HuH-7.5 (cell line): ENCODE data around the gene BAG5.
A peak's percentile ranks its signal among the peaks of the same experiment; 100 is the strongest.
"Not testable (repeated sequence)": the region's sequence is repeated elsewhere in the genome, so short reads cannot be mapped to it uniquely, and the experiment has no call there.

ENCODE experiments used
- DNase-seq: peaks from one replicate; pipeline ENCODE4 v3.0.0; 2011; ENCODE audit warnings: low spot score

BAG5 gene

DNA sequence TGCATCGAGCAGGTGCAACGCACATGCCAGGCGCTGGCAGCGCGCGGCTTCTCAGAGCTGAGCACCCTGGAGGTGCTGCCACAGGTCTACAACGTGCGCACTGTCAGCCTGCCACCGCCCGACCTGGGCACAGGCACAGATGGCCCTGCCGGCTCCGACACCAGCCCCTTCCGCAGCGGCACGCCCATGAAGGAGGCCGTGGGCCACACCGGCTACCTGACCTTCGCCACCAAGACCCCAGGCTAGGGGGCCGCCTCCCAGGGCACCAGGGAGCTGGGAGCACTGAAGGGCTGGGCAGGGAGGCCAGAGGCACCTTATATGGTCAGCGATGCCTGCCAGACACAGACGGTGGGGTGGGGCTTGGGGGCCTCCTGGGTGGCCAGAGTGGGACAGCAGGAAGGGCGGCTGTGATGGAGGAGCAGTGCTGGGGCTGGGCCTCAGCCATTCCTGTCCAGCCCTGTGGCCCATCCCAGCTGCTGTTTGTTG lies 27.8 kb downstream of the BAG5 start:
- DNase-seq: no peak

DNA sequence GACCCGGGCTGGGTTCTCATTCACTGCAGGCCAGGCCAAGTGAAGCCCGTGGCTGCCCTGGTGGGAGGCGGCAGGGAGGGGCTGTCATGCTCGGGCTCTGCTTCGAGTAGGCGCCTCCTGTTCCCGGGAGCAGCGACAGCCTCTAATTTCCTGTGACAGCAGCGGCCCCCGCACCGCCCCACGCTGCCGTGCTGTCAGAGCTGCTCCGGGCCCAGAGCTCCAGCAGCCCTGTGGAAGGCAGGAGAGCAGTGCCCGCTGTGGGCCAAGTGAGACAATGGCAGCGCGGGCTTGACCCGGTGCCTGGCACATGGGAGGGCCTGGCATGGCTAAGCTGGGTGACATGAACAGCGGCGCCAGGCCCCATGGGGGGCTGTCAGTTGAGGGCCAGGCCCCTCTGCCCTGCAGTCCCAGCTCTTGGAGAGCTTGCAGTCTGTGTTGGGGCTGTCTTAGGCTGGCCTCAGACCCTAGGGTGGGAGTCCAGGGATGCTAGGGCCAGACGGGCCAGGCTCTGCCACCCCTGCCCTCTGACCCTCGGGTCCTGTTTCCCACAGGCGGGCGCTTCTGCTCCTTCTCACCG lies 28.4 kb downstream of the BAG5 start:
- no peak for DNase-seq

DNA sequence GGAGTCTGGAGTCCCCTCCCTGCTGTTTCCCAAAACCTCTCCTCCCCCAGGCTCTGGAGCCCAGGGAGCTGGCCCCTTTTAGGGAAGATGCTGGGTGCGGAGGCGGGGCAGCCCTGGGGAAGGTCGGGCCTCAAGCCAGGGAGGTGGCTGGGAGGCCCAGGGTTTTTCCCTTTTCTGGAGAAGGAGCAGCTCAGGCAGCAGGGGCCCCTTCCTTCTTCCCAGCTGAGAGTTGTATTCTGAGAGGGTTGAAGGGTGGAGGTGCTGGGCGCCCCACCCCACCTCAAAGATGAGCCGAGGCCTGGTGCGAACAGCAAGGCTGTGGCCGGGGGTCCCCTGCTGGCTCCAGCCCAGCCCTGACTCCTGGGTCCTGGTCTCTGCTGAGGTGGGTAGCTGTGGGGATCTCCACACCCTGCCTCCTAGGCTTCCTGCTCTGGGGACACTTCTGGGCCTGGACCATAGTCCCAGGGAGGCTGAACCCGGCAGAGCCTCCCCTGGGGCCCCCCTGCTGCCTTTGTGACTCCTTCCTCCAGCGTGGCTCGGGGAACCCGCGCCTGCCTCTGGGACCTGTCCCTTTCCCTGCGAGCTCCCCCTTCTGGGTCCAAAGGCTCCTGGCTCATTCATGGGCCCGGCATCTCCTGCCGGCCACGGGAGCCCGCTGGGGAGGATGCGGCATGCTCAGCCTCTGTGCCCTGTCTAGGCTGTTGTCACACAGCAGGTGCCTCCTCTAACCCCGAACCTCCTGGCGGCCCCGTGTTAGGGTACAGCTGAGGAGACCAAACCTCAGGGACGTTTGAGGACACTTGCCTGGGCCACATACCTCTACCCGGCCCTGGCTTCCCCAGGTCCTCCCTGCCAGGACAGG lies 29.1 kb downstream of the BAG5 start:
- DNase-seq: no peak

DNA sequence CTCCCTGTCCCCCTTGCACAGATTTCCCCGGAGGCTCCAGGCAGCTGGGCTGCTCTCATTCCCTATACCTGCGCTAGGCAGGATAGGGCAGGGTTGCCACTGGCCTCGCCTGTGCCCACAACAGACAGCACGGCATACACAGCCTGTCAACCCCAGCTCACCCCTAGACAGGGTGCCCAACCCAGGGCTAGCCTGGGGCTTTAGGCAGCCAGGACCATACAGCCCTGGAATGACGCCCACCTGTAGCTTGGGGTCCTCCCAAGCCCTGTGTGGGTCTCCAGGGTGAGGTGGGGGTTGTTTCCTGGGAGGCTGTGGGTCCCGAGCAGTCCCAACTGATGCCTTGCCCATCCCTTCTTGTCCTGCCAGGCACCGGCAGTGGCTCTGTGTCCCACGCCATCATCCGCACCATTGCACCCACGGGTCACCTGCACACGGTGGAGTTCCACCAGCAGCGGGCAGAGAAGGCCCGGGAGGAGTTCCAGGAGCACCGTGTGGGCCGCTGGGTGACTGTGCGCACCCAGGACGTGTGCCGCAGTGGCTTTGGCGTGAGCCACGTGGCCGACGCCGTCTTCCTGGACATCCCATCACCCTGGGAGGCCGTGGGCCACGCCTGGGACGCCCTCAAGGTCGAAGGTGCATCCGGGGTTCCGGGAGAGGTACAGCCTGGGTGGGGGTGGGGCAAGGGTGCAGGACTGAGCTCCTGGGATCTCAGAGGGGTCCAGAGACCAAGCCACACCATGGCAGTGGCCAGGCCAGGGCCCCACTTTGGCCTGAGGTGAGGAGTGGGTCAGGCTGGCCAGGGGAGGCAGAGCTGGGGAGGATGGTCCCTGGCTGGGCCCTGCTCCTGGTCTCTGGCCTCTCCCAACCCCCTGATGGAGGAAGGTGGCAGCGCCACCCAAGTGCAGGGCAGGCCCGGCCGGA lies 30.0 kb downstream of the BAG5 start:
- DNase-seq: no peak

DNA sequence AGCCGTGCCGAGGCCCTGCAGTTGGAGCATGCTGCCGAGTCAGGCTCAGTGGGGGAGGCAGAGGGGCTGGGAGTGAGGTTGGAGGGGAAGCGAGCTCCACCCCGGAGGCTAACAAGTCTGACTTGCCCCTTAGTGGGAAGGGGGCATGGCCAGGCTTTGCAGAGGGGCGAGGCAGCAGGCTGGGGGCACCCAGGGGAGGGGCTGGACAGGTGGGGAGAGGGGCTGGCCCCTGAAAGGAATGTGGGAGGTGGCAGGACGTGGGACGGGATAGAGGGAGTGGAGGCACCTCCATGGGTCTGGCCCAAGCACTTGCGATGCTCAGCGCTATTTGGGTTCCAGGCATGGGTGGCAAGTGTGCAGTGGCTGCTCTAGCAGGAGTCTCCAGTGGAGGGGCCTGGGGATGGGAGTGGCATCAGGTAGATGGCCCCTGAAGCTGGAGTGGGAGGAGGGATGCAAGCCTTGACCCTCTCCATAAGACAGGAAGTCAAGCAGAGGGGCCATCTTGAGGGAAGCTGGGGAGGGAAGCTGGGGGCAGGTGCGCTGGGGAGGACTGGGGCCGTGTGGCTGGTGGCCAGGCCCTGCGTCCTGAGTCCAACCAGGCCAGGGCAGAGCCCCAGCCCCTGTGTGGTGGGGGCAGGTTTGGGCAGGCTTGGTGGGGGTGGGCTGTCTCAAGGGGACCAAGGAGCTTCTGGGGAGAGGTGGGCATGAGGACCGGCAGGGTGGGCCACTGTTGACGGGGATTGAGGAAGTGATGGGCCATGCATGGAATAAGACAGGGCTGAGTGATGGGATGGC lies 30.8 kb downstream of the BAG5 start:
- no peak for DNase-seq

DNA sequence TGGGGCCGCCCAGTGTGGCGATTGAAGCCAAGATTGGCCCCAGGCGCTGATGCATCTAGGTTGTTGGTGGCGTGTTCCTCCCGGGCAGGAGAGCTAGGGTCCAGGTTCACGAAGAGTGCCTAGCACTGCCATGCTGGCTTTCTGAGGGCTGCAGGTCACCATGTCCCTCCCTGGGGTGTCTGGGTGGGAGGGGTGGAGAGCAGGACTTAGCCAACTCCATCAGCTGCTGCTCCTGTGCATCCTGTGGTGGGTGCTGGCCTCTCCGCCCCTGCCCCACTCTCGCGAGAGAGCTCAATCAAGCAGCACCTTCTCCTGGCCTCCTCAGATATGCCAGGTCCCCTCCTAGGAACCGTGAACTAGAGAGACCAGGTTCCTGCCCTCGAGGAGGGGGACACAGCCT lies 31.6 kb downstream of the BAG5 start:
- no peak for DNase-seq

DNA sequence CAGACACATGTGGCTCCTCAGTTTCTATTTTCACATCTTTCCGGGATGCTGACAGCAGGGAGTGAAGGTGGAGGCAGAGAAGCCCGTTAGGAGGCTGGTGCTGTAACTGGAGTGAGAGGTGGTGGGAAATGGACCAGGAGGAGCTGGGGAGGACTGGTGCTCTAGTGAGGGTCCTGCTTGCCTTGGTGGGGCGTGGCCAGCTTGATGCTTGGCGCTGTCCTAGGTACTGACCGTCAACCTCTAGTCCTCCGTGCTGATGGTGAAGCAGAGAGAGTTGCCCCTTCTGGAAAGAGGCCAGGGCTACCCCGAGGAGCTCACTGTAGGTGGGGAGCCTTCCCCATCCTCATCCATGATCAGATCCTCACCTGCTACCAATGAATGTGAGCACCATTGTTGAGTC lies 32.1 kb downstream of the BAG5 start:
- no peak for DNase-seq

DNA sequence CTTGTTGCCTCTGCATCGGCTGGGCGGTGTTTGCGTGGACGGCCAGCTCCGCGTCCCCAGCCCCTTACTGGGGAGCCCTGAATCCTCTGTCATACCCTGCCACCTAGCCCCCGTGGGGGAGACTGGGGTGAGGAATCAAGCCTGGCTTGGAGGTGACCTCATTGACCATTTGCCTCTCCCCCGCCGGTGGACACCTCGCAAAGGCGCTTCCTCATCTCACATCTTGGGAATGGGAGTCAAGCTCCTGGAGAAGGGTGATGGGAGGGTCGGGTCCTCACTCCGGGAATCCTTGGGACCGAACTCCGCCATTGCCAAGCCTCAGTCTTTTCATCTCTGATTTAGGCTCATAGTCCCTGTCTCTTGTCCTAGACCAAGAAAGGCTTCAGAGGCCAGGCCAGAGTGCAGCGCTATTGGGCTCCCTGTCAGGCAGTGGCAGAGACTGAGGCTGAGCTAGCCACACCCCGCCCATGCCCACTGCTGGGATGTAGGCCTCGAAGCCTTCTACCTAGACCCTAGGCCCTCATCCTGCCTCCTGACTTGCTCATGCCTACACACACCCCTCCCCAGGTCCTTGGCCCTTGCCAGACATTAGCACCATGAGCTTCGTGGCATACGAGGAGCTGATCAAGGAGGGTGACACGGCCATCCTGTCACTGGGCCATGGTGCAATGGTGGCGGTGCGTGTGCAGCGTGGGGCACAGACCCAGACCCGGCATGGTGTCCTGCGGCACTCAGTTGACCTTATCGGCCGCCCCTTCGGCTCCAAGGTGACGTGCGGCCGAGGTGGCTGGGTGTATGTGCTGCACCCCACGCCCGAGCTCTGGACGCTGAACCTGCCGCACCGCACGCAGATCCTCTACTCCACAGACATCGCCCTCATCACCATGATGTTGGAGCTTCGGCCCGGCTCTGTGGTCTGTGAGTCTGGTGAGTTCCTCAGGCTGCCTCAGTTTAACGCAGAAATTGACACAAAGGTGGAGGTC lies 32.8 kb downstream of the BAG5 start:
- no peak for DNase-seq

DNA sequence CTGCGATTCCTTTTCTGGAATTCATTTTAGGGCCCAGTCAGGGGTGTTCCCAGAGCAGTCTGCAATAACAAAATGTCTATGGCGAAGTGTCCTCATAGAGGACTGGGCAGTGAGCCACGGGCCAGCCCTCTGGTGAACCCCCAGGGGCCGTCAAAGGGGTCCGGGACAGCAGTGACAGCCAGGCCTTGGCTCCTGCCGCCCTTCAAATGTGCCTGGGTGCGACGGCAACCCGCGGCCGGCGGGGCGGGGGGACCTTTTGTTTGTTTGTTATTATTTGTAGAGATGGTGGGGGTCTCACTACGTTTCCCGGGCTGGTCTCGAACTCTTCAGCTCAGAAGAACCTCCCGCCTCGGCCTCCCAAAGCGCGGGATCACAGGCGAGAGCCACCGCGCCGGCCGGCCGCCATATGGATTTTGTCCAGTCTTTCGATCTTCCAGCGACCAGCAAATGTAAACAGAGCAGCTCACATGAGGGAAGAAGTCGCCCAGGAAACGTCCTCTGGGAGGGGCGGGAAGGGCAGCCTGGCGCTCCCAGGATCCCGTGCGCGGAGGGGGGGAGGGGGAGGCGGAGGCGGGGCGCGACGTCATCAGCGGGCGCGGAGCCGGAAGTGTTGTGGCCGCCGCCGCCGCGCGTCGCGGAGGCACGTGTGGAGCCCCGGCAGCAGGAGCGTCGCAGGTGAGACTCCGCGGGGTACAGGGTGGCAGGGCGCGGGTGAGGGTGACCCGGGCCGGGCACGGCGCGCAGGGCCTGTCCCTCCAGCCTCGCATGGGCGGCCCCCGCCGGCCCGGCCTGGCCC lies 33.7 kb downstream of the BAG5 start, which contains the start of gene TRMT61A:
TSS of gene TRMT61A (plus strand) at position 610 of the 796 bp plus-strand sequence. CDS start 783 bp downstream, outside the sequence.
- DNase-seq: peak; percentile 98

DNA sequence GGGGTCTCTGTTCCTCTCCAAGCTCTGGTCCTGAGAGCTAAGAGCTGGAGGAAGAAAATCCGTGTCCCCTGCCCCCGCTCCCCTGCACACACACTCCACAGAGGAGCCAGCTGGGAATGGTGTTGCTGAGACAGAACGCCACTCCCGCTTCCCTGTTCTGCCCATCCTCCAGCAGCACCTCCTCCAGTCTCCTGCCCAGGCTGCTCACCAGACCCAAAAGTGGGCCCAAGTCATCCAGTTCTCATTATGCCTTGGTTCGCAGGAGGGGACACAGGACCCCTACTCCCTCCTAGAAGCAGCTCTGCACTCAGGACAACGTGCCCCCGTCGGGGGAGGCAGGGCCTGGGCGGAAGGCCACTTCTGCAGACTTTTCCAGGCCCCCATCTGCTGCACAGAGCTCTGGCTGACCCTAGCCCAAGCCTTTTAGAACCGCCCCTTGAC lies 34.3 kb downstream of the BAG5 start:
- peak; percentile 63 for DNase-seq

DNA sequence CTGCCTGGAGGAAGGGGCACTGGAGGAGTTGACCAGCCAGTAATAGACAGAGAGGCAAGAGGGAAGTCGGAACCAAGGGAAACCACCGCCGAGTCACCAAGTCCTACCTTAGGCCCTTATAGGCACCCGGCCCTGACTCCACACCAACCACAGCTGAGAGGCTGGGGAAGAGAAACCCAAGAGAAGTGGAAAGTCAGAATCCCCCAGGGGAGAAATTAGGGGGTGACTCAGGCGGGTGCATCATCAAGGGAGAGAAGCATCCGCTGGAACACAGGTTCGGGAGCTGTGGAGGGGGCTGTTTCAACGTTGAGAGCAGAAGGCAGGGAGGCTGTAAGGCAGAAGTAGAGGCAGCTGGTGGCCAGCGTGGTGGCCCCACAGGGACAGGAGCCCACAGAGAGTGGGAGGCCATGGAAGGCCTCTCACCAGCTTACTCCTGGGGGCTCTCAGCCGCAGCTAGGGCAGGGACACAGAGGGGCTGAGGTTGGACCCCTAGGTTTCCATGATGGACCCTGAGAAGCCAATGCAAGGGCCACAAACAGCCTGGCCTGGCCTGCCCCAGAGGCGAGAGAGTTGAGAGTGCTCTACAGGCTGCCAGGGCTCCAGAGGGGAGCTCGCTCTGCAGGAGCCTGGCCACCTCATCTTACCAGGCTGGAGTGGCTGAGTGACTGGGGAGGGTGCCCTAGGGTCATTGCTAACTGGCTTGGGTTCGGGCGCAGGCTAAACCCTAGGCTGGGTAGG lies 34.9 kb downstream of the BAG5 start:
- DNase-seq: no peak

DNA sequence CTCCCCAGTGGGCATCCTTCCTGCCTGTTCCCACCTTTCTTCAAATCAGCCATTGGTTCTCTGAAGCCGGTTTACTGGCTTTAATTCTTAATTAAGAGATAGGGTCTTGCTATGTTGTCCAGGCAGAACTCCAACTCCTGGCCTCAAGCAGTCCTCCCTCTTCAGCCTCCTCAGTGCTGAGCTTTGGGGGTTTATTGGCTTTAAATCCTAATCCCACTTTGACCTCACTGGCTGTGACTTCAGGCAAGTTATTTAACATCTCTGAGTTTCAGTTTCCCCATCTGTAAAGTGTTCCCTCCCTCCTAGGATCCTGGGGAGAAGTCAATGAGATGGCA lies 35.6 kb downstream of the BAG5 start:
- DNase-seq: no peak

DNA sequence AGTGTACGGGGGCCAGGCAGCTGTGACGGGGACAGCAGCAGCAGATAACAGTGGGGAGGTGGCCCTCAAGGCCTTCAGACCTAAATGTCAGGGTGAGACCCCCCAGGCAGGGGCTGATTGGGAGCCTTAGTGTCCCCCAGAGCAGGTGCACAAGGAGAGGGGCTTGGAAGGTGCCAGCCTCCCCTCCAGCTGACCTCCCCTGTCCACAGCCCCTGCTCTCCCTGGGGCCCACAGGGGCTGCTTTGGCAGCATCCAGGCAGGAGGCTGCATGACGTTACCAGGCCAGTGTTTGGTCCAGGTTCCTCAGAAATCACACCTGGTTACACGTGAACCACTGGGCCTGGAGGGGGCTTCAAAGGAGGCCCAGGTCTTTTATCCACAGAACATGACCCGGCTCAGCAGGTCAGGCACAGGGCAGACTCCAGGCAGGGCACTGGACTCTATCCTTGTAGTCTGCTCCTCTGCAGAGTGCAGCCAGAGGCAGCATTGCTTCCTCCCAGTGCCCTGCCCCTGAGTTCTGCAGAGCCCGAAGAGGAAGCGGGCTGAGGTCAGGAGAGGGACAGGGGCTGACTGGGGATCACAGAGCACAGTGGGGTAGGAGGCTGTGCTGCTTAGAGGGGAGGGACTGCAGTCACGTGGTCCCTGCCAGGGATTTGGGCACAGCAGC lies 36.1 kb downstream of the BAG5 start:
- DNase-seq: no peak

DNA sequence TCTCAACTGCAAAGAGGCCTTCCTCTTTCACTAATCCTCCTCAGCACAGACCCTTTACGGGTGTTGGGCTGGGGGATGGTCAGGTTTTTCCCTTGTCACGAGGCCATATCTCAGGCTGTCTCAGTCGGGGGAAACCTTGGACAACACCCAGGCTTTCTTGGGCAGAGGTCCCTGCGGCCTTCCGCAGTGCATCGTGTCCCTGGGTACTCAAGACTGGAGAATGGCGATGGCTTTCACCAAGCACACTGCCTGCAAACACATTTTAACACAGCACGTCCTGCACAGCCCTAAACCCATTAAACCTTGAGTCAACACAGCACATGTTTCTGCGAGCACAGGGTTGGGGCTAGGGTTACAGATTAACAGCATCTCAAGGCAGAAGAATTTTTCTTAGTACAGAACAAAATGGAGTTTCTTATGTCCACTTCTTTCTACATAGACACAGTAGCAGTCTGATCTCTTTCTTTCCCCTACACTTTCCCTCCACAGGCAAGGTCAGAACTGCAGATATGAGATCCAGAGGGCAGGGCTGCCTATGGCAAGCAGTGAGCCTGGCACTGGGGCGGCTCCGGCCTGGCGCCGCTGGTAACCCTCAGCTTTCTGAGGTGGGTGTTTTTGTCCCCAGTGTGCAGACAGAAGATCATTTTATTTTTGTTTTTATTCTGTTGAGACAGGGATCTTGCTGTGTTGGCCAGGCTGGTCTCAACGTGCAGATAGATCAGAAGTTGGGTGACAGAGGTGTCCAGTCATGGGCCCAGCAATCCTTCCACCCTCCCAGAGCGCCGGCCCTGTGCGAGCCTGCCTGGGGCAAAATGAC lies 36.8 kb downstream of the BAG5 start:
- DNase-seq: not testable (repeated sequence)

DNA sequence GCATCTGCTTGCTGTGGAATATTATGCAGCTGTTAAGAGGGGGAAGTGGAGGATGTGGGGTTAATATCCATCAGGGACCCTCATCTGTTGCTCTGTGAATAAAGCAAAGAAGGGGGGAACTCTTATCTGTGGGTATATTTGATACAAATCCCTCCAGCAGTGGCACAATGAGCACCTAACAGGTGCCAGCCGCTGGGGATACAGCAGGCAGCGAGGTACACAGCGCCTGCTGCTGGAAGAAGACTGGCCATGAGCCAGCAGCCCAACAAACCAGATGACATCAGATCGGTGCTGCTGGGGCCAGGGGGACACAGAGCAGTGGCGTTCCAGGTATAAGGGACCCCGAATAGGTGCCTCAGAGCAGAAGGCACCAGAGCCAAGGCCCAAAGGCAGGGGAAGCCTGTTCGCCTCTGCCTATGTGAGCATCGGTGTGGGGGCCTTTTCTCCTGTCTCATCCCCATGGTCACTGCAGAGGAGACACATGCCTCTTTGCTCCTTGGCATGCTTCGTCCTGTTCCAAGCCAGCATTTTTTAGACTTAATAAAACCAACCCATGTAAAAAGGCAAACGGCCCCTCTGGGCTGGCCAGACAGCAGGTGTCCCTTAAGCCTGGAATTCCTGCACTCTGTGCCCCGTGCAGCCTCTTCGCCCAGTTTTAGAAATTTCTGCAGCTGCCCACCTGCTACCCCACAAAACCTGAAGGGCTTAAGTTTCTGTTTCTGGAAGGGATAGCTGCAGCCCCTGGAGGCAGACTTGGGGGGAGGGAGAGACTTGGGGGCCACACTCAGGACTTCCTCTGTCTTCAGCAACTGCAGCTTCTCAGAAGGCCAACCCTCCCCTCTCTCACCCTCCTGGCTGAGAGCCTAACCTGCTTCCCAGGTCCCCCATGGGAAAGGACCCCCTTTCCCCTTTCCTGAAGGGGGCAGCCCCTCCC lies 38.2 kb downstream of the BAG5 start:
- no peak for DNase-seq

DNA sequence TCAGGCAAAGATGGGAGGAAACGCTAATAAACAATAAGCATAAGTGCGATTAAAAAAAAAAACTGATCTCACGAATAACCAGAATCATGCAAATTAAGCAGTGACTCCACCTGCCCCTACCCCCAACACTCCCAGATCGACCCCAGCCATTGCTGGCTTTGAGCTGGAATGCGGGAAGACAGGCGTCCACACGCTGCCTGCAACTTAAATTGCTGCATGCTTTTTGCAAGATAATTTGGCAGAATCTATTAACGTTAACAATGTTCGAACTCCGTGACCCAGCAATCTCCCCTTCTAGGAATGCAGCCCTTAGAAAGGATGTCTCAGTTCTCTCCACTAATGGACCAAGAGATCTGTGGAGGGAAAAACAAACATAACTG lies 38.9 kb downstream of the BAG5 start:
- no peak for DNase-seq
